HCEC 1CT (cell line): ENCODE data around the gene IFI27L1.

ENCODE experiments used
- DNase-seq: peaks from one replicate; pipeline ENCODE4 v3.0.0-alpha.2; 2017

Gene IFI27L1

DNA sequence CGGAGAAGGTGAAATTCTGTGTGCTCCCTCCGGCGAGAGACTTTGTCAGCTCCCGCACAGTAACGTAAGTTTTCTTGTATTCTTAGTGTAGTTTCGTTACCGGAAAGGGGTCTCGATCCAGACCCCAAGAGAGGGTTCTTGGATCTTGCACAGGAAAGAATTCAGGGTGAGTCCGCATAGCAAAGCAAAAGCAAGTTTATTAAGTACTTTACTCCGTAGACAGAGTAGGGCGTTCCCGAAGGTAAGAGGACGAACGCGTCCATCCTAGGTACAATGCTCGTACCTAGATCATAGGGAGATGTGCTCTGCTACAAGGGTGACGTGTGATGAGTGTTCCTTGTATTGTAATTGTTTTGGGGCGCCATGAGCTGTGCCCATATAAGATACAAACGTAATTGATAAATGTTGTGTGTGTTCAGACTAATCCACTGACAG is 293 bp downstream of the IFI27L1 start:
- peak; percentile 5 for DNase-seq

DNA sequence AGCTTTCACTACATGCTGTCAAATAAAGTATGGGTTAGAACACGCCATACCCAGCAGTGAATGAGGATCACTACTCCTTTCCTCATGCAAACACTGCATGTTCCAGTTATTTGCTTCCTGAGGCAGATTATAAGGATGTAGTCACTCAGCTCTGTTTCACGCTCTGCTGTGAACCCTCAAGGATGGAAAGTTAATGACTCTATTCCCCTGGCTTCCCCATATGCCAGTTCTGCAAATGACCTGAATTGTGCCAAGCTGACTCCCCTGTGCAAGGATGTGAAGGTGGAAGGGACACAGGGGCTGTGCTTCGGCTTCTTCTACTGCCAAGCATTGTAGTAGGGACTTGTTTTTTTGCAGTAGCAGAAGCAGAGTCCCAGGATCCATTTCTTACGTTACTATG is 6.8 kb downstream of the IFI27L1 start:
- no peak for DNase-seq

DNA sequence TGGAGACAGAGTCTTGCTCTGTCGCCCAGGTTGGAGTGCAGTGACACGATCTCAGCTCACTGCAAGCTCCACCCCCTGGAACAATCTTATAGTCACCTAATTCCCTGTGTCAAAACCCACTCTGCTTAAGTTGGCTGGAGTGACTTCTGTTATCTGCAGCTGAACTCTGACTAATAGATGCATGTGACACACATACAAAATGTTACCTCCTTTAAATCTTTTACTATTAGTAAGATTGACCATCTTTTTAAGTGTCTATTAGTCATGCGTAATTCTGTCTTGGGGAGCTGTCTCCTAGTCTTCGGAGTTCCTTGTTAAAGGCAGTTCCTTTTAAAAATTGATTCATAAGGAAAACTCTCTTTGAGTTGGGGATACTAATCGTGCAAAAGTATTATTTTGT is 7.4 kb downstream of the IFI27L1 start:
- peak; percentile 71 for DNase-seq

DNA sequence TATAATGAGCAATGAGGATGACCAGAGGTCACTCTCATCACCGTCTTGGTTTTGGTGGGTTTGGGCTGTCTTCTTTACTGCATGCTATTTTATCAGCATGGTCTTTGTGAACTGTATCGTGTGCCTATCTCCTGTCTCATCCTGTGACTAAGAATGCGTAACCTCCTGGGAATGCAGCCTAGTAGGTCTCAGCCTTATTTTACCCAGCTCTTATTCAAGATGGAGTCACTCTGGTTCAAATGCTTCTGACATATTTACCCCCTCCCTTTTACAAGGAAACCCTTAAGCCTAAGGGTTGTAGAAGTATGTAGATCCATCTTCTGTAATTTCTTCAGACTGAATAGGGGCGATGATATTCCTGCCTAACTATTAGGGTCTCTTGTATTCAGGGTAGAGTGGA is 8.4 kb downstream of the IFI27L1 start:
- DNase-seq: peak; percentile 57

DNA sequence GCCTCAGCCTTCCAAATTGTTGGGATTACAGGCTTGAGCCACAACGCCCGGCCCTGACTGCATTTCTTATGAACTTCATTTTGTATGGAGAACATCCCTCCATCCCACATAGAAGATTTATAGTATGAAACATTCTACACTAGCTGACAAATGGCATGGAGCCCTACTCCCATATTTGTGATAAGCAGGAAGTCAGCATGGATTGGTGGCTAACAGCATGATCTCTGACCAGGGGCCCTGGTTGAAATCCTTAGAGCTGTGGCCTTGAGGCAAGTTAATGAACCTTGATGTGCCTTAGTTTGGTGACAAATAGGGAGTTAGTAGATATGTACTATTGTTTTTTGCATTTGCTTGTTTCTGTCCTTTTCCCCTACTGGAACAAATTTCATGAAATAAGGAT is 12.3 kb downstream of the IFI27L1 start:
- DNase-seq: no peak

DNA sequence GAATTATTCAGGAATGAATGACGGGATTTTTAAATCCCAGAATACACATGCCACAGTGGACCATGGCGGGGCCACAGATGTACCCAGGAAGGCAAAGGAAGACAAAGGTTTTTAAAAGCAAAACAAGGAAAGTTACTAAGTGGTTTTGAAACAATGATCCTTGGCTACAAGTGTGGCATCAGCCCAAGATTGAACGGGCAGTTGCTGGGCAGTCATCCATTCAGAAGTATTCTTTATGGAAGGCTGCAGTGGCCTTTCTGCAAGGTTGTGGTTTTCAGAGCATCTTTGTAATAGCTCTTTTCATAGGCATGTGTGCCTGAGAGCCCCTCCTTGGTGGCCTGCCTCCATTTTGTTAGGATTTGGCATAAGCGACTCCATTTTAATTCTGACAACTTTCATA is 16.0 kb downstream of the IFI27L1 start:
- DNase-seq: no peak

DNA sequence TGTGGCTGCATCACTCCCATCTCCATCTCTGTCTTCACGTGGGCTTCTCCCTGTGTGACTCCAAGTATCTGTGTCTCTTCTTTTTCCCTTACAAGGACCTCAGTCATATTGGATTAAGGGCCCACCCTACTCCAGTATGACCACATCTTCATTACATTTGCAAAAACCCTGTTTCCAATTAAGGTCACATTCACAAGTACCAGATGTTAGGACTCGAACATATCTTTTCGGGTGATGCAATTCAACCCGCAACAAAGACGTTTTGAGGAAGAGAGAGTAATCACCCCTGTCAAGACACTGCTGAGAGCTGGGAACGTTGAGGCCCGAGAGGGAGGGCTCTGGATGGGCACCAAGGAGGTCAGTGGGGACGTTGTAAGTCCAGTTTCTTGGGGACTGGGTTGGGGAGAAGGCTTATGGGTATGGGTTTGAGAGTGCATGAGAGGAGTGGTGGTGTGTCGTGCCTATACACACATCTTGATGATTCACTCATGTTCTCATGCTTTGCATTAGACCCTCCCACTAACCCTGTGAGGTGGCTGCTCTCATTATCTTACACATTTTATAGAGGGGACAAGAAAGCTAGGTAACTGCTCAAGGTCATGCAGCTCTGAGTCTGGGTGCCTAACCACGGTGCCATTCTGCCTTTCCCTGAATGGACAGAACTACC is 17.3 kb downstream of the IFI27L1 start:
- DNase-seq: no peak

DNA sequence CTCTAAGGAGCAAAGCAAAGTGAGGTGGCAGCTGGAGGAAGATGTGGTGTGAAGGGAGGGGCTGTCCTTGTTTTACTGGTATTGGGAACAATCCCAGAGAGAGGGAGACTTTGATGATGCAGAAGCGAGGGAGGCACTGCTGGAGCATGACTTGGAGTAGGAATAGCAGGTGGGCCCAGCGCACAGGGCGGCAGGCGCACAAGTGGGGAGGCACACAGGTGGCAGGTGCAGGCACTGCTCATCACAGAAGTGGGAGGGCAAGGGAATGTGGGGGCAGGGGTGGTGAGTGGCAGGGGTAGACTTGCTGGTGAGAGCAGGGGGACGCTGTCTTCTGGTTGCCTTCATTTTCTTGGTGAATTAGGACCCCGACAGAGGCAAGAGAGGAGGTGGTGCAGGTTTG is 17.9 kb downstream of the IFI27L1 start:
- DNase-seq: no peak

DNA sequence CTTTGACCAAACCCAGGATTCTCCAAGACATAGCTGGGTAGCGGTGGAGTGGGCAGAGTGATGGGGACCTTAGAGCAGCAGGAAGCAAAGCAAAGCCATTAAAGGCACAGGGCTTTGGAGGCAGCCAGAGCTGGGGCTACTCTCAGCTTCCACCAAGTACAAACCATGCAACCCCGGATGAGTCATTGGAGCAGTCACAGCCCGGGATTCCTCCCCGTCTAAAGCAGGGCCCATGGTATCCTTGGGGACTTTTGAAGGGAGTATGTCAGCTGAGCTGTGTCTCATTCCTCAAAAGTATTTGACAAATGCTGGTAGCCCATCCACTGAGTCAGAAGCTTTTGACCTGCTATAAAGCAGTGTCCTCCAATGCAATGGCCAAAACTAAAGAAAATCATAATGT is 19.7 kb downstream of the IFI27L1 start:
- DNase-seq: peak; percentile 73

DNA sequence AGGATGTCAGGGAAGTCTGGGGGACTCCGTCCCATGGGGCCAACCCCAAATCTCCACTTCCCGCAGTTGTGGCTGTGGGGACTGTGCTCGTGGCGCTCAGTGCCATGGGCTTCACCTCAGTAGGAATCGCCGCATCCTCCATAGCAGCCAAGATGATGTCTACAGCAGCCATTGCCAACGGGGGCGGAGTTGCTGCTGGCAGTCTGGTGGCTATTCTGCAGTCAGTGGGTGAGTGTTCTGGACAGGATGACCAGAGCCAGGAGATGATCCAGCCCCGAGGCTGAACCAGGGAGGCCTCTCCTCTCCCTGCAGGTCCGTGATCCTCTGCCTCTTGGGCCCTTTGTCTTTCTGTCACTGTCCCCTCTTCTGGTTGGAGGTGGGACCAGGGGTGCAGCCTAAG is 20.6 kb downstream of the IFI27L1 start:
- no peak for DNase-seq

DNA sequence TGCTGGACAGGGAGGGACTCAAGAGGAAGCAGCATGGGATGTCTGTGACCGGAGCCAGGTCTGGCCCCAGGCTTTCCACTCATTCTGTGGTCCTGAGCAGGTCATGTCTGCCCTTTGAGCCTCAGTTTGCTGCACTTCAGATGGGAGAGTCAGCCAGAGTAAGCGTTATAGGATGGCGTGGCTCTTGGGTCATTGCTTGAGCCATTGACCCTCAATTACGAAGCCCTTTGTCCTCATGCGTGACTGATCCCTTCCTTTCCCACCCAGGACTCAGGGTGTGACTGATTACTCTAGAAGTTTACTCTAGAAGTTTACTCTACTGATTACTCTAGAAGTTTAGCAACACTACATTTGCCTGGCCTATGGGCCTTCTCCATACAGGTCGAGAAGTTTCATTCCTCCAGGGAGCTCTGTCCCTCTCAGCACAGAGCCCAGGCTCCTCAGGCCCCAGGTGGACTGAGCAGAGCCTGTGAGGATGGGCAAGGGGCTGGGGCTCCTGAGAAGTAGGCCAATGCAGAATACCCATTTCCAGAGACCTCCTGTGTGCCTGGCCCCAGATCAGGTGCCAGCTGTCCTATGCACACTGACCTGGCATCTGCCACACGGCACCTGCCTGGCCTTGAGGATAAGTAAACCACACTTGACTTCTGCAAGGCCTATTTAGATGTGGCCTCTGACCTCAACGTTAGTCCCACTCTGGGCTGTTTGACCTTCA is 21.8 kb downstream of the IFI27L1 start:
- DNase-seq: no peak

DNA sequence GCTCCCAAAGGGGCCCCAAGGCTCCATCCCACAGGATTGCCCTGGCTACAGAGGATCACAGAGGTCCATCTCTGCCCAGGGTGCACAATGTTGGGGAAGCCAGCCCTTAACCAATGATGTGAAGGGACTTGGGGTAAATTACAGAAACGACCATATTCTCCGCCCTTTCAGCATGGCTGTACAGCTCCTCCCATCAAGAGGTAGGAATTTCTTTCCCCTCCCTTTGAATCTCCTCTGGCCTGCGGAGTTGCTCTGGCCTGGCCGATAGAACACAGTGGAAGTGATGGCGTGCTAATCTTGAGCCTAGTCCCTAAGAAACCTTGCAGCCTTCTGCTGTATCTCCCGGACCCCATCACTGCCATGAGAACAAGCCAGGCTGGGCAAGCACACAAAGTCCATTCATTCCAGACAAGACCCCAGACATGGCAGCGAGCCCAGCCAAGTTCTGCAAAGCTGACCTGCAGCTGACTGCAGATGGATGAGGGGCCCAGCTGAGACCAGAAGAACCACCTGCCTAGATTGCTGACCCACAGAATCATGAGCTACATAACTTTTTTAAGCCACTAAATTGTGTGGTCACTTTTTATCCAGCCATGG is 22.5 kb downstream of the IFI27L1 start:
- DNase-seq: no peak

DNA sequence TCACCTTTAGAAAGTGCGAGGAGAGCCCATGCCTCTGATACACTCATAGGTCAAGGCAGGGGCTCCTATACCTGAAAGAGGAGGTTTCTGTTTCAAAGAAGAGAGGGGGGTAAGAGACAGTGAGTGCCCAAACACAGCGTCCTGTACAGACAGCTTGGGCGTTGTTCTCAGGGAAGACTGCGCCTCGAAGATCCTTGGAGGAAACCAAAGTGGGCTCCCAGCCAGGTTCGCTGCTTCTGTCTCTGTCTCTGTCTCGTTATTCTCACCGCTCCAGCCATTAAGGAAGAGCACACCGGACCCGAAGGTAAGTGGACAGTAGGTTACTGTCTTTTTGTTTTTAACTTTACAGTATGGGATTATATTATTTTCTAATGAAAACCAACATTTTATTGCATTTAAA is 23.6 kb downstream of the IFI27L1 start:
- no peak for DNase-seq

DNA sequence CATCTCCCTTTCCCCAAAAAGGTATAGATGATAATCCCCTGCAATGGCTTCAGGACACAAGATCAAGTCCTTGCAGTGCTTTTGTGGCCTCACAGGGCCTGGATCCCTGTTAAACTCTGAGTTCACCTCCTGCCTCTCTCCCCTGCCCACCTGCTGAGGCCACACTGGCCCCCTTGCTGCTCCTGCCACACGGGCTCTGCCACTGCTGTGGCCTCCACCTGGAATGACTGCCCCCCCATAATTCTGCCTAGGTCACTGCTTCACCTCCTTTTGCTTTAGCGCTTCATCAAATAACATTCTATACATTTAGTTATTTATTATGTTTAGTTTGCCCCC is 28.8 kb downstream of the IFI27L1 start:
- DNase-seq: no peak

DNA sequence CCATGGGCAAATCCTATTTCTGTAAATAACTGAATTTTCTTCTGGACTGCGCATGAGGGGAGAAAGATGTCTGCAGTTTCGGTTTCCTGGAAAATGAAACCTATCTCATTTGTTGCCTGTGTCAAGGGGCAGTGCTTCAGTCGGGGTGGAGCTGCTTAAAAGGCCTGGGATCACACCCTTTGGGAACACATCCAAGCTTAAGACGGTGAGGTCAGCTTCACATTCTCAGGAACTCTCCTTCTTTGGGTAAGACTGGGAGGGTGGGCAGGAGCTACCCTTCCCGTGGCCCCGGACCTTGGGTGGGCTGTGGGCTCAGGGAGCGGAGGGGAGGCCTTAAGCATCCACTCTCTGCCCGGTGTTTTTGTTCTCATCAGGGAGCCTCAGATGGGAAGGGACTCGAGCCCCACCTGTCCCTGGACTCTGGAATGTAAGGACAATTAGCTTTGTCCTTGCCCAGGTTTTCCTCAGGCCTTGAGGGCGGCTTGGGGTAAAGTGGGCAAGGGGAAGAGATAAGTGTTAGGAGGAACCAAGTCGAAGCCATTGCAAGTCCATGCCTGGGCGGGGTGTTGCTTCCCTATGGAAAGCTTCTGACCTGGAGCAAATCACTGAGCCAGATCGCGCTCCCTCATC is 29.6 kb downstream of the IFI27L1 start, which contains the start of gene IFI27:
IFI27 (plus strand) TSS at position 185 of the 630 bp plus-strand sequence.
- DNase-seq: no peak

DNA sequence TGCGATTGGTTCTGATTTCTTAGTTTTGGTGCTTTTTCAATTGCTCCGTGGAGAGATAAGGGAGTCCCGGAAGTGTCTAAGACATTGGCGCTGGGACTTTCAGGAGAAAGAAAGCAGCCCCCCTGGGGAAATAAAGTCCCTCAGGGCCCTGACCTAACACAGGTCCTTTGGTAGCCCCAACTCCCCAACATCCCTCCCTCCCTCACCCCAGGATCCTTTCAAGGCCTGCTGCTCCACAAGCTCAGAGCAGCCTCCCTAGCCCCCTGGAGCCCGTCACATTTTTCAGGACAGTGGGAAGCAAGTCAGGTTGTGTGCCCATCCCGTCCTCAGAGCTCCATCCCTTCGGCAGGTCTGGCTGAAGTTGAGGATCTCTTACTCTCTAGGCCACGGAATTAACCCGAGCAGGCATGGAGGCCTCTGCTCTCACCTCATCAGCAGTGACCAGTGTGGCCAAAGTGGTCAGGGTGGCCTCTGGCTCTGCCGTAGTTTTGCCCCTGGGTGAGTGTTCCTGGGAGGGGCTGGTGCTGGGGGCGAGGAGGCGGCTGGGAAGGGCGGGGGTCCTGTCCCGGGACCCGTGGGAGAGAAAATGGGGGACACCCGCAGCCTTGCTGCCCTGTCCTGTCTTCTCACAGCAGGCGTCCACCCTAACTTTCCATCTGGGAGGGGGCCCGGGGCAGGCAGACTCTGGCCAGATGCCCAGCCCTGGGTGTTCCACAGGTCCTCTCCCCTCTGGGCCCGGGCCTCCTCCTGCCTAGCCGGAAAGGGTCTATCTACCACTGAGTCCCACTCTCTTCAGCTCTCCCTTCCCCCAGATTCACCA is 30.4 kb downstream of the IFI27L1 start:
- DNase-seq: no peak

DNA sequence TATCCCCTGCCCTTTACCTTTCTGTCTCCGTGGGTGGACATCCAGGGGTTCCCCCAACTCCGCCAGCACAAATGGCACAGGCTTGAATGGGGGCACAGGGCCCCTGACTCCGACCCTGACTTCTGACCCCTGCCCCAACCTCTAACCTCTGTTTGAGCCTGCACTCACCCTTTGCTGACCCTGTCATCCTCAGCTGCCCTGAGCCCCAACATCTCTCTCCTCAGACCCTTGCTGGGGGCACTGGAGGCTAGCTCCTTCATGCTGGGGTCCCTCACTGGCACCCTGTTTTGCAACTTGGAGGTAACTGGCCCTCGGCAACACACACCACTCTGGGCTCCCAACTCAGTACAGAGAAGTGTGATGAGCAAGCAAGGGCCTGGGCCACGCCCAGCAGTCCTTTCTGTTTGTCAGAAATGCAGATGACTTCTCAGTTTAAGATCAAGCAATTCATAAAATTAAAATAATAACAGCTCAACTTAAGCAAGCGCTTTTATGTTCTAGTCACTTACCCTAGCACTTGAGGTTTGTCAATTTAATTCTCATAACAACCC is 31.5 kb downstream of the IFI27L1 start:
- no peak for DNase-seq

DNA sequence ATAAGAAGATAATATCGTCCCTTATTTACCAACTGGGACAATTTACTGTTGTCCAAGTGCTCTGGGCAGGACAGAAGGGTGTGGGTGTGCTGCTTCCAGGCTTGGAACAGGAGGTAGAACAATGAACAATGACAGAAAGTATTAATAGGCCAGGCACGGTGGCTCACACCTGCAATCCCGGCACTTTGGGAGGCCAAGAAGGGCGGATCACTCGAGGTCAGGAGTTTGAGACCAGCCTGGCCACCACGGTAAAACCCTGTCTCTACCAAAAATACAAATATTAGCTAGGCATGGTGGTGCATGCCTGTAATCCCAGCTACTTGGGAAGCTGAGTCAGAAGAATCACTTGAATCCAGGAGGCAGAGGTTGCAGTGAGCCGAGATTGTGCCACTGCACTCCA is 32.0 kb downstream of the IFI27L1 start:
- DNase-seq: no peak

DNA sequence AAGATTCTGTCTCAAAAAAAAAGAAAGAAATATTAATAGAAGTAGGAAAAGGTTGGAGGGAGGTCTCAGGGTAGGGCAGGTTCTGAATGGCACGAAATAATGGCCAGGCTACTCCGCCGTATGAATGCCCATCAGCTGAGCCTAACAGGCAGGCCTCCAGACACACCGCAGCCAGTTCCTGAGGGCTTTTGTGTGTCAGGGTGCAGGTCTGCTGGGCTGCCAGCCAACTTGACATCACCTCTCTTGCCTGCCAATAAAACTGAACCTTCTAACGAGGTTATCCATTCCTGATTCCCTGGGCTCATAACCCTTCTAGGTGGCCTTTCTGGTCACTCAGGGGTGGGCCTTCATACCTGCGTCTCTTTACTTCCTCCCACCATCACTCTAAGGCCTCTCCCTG is 32.4 kb downstream of the IFI27L1 start:
- no peak for DNase-seq

DNA sequence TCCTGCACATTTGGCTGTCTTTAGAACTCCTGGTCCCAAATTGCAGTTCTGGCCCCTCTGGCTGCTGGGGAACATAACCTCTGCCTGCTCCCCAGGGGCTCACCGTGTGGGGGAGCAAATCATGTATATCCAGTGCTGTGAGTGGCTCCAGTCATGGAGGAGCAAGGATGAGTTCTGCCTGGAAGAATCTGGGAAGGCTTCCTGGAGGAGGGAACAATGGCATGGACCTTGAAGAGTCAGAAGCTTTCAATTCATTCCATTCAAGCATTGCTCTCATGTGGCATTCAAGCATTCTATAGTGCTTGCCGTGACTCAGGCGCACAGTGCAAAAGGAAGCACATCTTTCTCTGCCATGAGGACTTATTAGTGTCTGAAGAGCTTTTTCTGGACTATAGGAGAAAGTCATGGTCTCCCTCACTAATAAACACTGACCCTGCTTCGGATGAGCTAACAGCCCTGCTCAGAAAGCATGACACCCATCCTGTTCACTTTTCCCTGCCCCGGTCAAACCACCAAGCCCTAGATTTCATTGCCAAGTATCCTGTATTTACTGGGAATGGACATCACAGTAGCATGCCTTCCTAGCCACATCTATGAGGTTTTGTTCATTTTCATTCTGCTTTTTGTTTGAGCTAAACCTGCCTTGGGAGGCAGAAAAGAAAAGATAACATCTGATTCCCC is 32.9 kb downstream of the IFI27L1 start:
- no peak for DNase-seq

DNA sequence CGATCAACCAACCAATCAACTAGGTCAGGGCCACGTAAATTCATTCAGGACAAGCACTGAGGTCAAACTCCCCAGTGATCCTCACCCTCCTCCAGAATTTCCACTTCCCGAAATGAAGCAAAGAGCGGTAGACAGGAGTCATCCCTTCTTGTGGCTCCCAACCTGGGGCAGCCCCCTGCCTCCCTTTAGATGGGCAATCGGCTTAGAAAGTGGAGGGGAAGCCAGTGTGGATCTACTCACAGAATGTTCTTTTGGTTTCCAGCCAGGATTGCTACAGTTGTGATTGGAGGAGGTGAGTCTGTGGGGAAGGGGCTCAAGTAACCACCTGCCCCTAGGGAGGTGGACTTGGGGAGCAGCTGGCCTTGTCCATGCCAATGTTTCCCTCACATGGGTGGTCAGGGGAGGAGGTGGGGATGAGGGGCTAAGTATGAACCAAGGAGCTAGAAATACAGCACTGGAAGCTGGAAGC is 33.5 kb downstream of the IFI27L1 start:
- no peak for DNase-seq

DNA sequence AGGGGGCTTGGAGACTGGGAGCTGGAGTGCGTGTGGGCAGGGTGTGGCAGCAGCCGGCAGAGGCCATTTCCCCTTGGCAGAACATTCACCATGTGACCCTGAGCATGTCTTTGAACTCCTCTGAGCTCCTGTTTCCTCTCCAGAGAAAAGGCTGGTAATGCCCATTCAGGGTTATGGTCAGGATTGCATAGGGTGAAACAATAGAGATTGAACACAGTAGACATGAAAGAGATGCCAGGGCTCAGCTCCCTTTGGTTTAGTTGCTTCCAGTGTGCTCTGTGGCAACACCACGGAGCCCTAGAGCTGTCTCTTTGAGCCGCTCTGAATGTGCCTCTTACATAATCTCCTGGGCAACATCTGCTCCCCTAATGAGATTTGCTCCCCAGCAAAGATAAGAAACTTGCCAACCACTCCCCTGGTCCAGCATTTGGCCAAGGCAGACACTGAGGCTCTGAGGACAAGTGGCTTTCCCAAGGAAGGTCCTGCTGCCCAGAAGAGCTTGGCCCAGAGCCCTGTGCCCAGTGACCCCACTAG is 34.0 kb downstream of the IFI27L1 start:
- DNase-seq: no peak
